ENCODE results near the gene NME7. TPM values are rescaled to one million over a fixed set of nuclear protein-coding genes. Genes with fewer than 3 reads are reported as not detected.

Gene NME7
- total and polyA plus RNA-seq, 9 donors: 8.5 to 28.1 (median 21.8) TPM

DNA sequence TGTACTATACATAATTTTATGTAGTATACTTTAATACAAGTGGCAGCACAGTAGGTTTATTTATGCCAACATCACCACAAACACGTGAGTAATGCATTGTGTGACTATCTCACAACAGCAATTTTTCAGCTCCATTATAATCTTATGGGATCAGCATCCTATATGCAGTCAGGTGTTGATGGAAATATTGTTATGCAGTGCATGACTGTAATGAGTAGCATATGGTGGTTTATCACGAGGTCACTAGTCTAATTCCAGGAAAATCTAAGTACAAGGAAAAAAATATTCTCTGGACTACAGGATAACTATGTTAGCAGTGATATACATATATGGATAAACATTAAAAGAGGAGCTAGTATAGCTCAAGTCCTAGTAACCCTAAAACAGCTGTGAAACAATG, 192.1 kb downstream of the NME7 start:
- no CpG with 5 or more reads among the region's 2 CpGs for WGBS (ENCODE audit: insufficient coverage)
- peak; percentile 71 for DNase-seq
- H3K27me3 ChIP-seq (ENCODE audit: control insufficient read depth, insufficient read depth, low read length): no peaks in the 10 kb centered on the region

DNA sequence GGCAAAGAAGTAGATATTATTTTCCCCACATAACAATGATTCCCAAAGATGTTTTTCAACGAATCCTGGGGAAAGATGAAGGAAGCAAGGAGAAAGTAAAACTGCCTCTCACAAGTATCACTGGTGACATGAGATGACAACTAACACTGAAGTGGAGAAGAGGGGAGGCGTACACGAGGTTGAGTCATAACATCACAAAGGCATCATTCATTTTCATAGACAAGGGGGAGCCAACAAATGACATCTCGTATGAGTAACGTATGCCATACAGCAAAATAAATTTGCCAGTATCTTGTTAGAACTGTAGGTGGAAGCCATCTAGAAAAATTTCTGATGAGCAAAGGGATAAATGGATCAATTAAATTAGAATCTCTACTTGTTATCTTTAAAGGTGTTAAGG, 204.5 kb downstream of the NME7 start:
- no peaks in the 10 kb centered on the region for H3K36me3 ChIP-seq (ENCODE audit: control insufficient read depth, insufficient read depth, low read length)
- H3K4me1 ChIP-seq (ENCODE audit: control insufficient read depth, insufficient read depth, low read length): no peaks in the 10 kb centered on the region
- no CpG with 5 or more reads among the region's 5 CpGs for WGBS (ENCODE audit: insufficient coverage)
- no peak overlapping the region for H3K4me3 ChIP-seq (ENCODE audit: low read length)
- H3K27ac ChIP-seq (ENCODE audit: low read length): no peak overlapping the region
- no peak for DNase-seq
- no peaks in the 10 kb centered on the region for H3K27me3 ChIP-seq (ENCODE audit: control insufficient read depth, insufficient read depth, low read length)
- no peaks in the 10 kb centered on the region for H3K9me3 ChIP-seq (replicated peaks; ENCODE audit: control insufficient read depth, low read depth, low read length)

More for the DNA sequence above, 192.1 kb downstream of the NME7 start:
- Histone ChIP-seq H3K27ac (ENCODE audit: low read length) (no peak overlapping the region), H3K4me3 (ENCODE audit: low read length) (no peak overlapping the region), H3K9me3 (replicated peaks; ENCODE audit: control insufficient read depth, low read depth, low read length) (no peaks in the 10 kb centered on the region), H3K36me3 (ENCODE audit: control insufficient read depth, insufficient read depth, low read length) (no peaks in the 10 kb centered on the region), H3K4me1 (ENCODE audit: control insufficient read depth, insufficient read depth, low read length) (no peaks in the 10 kb centered on the region)

DNA sequence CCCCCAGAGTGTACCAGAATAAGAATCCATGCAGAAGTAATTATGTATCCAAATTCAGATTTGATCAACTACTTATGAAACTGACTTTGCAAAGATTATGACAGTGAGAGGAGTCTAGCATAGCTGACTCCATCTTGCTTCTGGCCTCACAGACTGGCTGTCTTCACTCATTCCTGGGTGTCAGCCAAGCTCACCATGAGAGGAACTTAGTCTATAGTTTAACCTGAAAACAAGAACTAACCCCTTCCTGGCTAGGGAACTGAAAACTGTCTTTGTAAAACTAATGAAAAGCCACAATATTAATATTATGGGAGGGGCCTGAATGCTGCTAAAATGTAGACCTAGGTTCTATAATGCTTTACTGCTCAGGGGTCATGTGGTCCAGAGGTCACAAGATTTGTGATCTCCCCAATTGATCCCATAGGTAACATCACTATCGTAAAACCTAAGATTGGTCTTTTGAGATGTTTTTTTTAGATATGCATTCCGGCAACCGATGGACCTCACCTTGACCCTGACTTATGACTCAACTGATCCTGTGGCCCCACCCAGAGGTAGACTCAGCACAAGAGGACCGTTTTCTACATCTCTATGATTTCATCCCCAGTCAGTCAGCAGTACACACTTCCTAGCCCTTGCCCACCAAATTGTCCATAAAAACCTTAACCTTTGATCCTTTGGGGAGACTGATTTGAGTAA, 206.0 kb downstream of the NME7 start:
- H3K9me3 ChIP-seq (replicated peaks; ENCODE audit: control insufficient read depth, low read depth, low read length): no peaks in the 10 kb centered on the region
- H3K27ac ChIP-seq (ENCODE audit: low read length): no peak overlapping the region
- no peaks in the 10 kb centered on the region for H3K4me1 ChIP-seq (ENCODE audit: control insufficient read depth, insufficient read depth, low read length)
- peak; percentile 34 for DNase-seq
- H3K27me3 ChIP-seq (ENCODE audit: control insufficient read depth, insufficient read depth, low read length): no peaks in the 10 kb centered on the region
- H3K36me3 ChIP-seq (ENCODE audit: control insufficient read depth, insufficient read depth, low read length): no peaks in the 10 kb centered on the region
- H3K4me3 ChIP-seq (ENCODE audit: low read length): no peak overlapping the region
- WGBS (ENCODE audit: insufficient coverage): no CpG with 5 or more reads among the region's 4 CpGs

DNA sequence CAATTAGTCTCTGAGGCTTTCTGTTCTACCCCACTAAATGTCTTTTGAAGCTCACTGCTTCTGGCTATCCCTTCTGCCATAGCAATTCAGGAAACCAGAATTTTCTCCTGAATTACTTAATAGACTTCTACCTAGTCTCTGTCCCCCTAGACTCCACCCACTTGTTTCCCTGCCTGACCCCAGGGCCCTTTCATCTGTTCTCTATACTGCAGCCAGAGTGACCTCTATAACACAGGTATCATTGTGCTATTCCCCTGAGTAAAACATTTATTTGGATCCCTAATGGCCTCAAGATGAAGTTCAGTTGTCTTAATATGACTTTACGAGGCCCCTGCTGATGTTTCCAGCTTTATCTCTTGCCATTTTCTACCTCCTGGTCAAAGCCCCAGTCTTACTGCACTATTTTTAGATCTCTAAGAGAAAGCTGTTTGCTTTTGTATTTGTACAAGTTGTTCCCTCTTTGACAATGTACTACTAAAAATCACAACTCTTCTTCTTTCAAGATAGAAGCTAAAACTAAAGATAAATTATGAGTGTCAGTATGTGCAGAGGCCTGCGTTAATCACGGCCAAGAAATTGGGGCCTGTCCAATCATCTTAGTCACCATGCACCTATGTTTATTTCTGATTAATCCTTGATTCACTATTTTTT, 206.6 kb downstream of the NME7 start:
- Histone ChIP-seq H3K4me1 (ENCODE audit: control insufficient read depth, insufficient read depth, low read length) (no peaks in the 10 kb centered on the region), H3K27ac (ENCODE audit: low read length) (no peak overlapping the region), H3K36me3 (ENCODE audit: control insufficient read depth, insufficient read depth, low read length) (no peaks in the 10 kb centered on the region), H3K9me3 (replicated peaks; ENCODE audit: control insufficient read depth, low read depth, low read length) (no peaks in the 10 kb centered on the region), H3K27me3 (ENCODE audit: control insufficient read depth, insufficient read depth, low read length) (no peaks in the 10 kb centered on the region), H3K4me3 (ENCODE audit: low read length) (no peak overlapping the region)
- DNase-seq: no peak
- no CpG with 5 or more reads among the region's 3 CpGs for WGBS (ENCODE audit: insufficient coverage)

DNA sequence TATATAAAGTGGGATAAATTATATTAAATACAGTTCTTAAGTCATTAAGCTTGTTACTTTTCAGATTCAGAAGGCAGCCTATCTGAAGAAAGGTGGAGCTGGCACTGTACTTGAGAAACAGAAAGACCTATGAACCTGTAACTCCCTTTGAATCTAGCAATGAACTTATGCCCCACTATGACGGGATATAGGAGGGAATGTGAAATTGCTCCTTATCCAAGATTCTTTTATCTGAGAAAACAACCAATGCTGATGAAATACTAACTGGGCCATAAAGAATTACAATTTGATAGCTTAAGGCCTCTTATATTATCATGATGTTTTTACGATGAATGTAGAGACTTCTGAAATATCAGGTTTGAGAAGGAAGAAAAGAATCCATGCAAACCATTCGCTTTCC, 211.0 kb downstream of the NME7 start:
- no CpG with 5 or more reads among the region's 3 CpGs for WGBS (ENCODE audit: insufficient coverage)

DNA sequence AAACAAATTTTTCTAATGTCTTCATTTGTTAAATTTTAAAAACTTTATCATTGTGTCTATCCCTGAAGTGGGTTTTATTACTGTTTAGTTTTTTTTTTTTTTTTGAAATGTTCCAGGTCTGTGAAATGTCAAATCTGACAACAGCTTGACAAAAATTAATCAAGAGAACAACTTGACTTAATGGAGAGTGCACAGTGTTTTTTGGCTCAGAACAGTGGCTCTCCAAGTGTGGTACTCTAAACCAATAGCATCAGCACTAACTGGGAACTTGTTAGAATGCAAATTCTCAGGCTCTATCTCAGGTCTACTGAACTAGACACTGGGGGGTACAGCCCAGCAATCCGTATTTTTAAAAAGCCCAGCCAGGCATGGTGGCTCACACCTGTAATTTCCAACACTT, 211.9 kb downstream of the NME7 start:
- Histone ChIP-seq H3K4me1 (ENCODE audit: control insufficient read depth, insufficient read depth, low read length) (no peaks in the 10 kb centered on the region), H3K9me3 (replicated peaks; ENCODE audit: control insufficient read depth, low read depth, low read length) (no peaks in the 10 kb centered on the region), H3K4me3 (ENCODE audit: low read length) (no peak overlapping the region), H3K27me3 (ENCODE audit: control insufficient read depth, insufficient read depth, low read length) (no peaks in the 10 kb centered on the region), H3K36me3 (ENCODE audit: control insufficient read depth, insufficient read depth, low read length) (no peaks in the 10 kb centered on the region), H3K27ac (ENCODE audit: low read length) (no peak overlapping the region)
- DNase-seq: no peak
- WGBS (ENCODE audit: insufficient coverage): 100% methylated on average over 1 of the region's 1 CpG

More for the DNA sequence above, 211.0 kb downstream of the NME7 start:
- Histone ChIP-seq H3K36me3 (ENCODE audit: control insufficient read depth, insufficient read depth, low read length) (no peaks in the 10 kb centered on the region), H3K4me3 (ENCODE audit: low read length) (no peak overlapping the region), H3K27ac (ENCODE audit: low read length) (no peak overlapping the region), H3K4me1 (ENCODE audit: control insufficient read depth, insufficient read depth, low read length) (no peaks in the 10 kb centered on the region), H3K9me3 (replicated peaks; ENCODE audit: control insufficient read depth, low read depth, low read length) (no peaks in the 10 kb centered on the region), H3K27me3 (ENCODE audit: control insufficient read depth, insufficient read depth, low read length) (no peaks in the 10 kb centered on the region)
- DNase-seq: no peak

DNA sequence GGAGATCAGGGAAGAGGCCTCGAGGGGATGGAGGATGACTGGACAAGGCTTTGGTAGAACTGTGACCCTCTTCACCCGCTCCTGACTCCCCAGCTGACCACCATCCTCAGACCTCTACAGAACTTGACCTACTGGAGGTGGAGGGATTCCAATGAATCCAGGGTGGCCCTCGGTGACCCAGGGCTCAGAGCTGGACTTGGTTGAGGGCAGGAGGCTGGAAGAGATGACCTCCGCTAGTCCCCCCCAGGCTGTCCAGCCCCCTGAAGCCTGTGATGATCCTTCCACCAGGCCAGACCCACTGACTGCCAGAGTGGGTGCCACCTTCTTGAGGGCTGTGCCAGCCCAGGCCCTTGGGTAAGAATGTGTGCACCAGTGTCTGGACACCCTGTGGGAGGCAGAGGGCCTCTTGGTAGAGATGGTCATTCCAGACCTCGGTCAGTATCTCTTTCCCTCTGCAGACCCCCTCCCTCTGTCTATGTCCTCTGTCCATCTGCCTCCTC, 216.2 kb downstream of the NME7 start:
- Histone ChIP-seq H3K4me3 (ENCODE audit: low read length) (no peak overlapping the region), H3K4me1 (ENCODE audit: control insufficient read depth, insufficient read depth, low read length) (no peaks in the 10 kb centered on the region), H3K9me3 (replicated peaks; ENCODE audit: control insufficient read depth, low read depth, low read length) (no peaks in the 10 kb centered on the region), H3K36me3 (ENCODE audit: control insufficient read depth, insufficient read depth, low read length) (no peaks in the 10 kb centered on the region), H3K27ac (ENCODE audit: low read length) (no peak overlapping the region), H3K27me3 (ENCODE audit: control insufficient read depth, insufficient read depth, low read length) (no peaks in the 10 kb centered on the region)
- 100% methylated on average over 1 of the region's 5 CpGs for WGBS (ENCODE audit: insufficient coverage)
- no peak for DNase-seq

DNA sequence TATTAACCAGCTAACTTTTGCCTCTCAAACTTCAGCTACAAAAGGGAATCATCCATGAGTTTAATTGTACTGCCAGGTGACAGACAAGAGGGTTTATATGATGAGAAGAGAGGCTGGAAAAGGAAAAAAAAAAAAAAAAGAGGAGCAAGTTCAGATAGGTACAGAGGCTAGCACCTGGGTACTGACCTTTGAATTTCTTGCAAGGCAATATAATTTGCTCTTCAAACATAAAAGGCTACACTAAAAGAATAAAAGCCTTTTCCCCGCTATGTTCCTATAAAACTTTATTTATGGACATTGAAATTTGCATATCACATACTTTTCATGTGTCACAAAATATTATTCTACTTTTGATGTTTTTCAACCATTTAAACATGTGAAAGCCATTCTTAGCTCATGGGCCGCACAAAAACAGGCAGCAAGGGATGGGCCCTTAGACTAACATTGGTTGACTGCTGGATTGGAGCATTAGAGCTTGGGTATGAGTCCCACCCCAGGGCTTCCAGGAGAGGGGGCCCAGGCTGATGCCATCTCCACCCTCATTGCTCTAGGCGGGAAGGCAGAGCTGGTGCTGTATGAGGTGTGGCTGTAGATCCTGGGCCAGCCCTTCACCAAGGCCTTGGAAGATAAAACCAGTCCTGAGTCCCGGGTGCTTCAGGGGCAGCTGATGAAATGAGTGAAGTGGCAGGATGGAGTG, 216.8 kb downstream of the NME7 start:
- Histone ChIP-seq H3K4me1 (ENCODE audit: control insufficient read depth, insufficient read depth, low read length) (no peaks in the 10 kb centered on the region), H3K9me3 (replicated peaks; ENCODE audit: control insufficient read depth, low read depth, low read length) (no peaks in the 10 kb centered on the region), H3K27me3 (ENCODE audit: control insufficient read depth, insufficient read depth, low read length) (no peaks in the 10 kb centered on the region), H3K4me3 (ENCODE audit: low read length) (no peak overlapping the region), H3K36me3 (ENCODE audit: control insufficient read depth, insufficient read depth, low read length) (no peaks in the 10 kb centered on the region), H3K27ac (ENCODE audit: low read length) (no peak overlapping the region)
- no peak for DNase-seq
- no CpG with 5 or more reads among the region's 4 CpGs for WGBS (ENCODE audit: insufficient coverage)

DNA sequence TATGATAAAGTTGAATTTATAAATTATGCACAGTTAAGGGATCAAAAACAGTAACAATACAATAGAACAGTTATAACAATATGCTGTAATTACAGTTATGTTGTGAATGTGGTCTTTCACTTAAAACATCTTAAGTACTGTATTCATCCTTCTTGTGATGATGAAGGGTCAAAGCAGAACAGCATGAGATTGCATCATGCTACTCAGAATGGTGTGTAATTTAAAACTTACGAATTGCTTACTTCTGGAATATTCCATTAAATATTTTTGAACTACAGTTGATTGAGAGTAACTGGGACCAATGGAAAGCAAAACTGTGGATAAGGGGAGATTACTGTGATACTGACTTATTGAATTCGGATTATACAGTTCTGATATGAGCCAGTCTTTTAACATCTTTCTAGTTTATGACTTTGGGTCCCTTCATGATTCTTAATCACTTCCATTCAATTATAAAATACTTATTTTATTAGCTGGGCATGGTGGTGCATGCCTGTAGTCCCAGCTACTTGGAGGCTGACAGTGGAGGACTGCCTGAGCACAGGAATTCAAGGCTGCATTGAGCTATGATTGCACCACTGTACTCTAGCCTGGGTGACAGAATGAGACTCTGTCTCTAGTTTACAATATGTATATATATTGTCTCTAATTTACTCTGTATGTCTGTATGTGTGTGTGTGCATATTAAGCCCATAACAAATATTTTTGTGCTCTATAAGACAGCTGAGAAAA, 217.9 kb downstream of the NME7 start:
- H3K27me3 ChIP-seq (ENCODE audit: control insufficient read depth, insufficient read depth, low read length): no peaks in the 10 kb centered on the region
- no peaks in the 10 kb centered on the region for H3K9me3 ChIP-seq (replicated peaks; ENCODE audit: control insufficient read depth, low read depth, low read length)
- H3K4me1 ChIP-seq (ENCODE audit: control insufficient read depth, insufficient read depth, low read length): no peaks in the 10 kb centered on the region
- no peak overlapping the region for H3K4me3 ChIP-seq (ENCODE audit: low read length)
- no peak for DNase-seq
- H3K27ac ChIP-seq (ENCODE audit: low read length): no peak overlapping the region
- H3K36me3 ChIP-seq (ENCODE audit: control insufficient read depth, insufficient read depth, low read length): no peaks in the 10 kb centered on the region
- WGBS (ENCODE audit: insufficient coverage): no CpG with 5 or more reads among the region's 2 CpGs
